ENCODE results near the gene DNAJB14. TPM values are rescaled to one million over a fixed set of nuclear protein-coding genes. Genes with fewer than 3 reads are reported as not detected.

DNAJB14 gene
- polyA plus RNA-seq, 1 of the 3 experiments (the other 2 are of a cell fraction), result 23.8 TPM

- no peak for TF ChIP-seq POLR2AphosphoS5 (IDR thresholded peaks at IDR 0.05; ENCODE audit: low read depth, low read length)
Observed at GRCh38 chr4:99965674-99966350, 19.4 kb upstream of the DNAJB14 start (continued).

DNA sequence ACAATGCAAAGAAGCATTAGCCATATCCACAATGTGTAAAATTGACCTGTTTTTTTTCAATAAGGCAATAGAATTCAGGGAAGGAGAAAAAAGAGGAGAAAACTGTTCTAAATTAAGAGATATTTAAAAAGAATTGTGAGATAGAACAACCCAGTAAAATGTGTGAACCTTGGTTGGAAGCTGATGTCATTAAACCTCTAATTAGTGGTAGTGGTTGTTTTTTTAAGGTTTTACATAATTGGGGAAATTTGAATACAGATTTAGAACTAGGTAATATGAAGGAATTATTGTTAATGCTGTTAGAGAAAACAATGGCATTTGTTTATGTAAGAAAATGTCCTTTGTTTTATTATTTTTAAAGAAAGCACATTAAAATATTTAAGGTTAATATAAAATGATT is 18.8 kb upstream of the DNAJB14 start:
- H3F3A ChIP-seq (replicated peaks; ENCODE audit: insufficient read depth), result peaks cover 24% of the 10 kb centered on the region
- peaks cover 0 to 26% of the 10 kb centered on the region in 2 experiments; a peak in 1 of 4 replicates for H3K4me1 ChIP-seq (ENCODE audit: control insufficient read depth in 1 of 2, insufficient read depth in 2 of 2, low read depth in 1 of 2, low read length in 1 of 2)
- no peak for DNase-seq
- no peak overlapping the region for H3K4me3 ChIP-seq (ENCODE audit: low read depth in 2 of 2, low read length in 1 of 2)
- no peaks in the 10 kb centered on the region for H3K9me2 ChIP-seq
- no peak overlapping the region for H3K27ac ChIP-seq (ENCODE audit: low read depth in 2 of 2, low read length in 1 of 2)
- H3K27me3 ChIP-seq (ENCODE audit: insufficient read depth), result no peaks in the 10 kb centered on the region
- H3K36me3 ChIP-seq (replicated peaks in 1 of 2; ENCODE audit: control insufficient read depth in 1 of 2, insufficient read depth in 2 of 2, low read length in 1 of 2), result no peaks in the 10 kb centered on the region
- H3K79me2 ChIP-seq (ENCODE audit: insufficient read depth), result no peaks in the 10 kb centered on the region
- no peak overlapping the region for H2AFZ ChIP-seq (ENCODE audit: low read depth)
- no peak overlapping the region for H3K4me2 ChIP-seq
- no peak overlapping the region for H3K9ac ChIP-seq
- TF ChIP-seq SIN3A (IDR thresholded peaks at IDR 0.05; ENCODE audit: borderline replicate concordance, low read depth, low read length) (no peak), RXRA (IDR thresholded peaks at IDR 0.05; ENCODE audit: borderline replicate concordance, low read depth) (no peak), RAD21 (IDR thresholded peaks at IDR 0.05; ENCODE audit: low read length) (no peak)
- no peaks in the 10 kb centered on the region for H3K9me3 ChIP-seq
- POLR2A ChIA-PET, result no interaction called here
- CTCF ChIA-PET, result interaction anchor here (0.7 kb wide), 1 partner anchor 157 kb away, joined by 3 read pairs; no protein-coding TSS in a partner anchor
- no peaks in the 10 kb centered on the region for H4K20me1 ChIP-seq (ENCODE audit: insufficient read depth)

GRCh38 chr4:99961711-99962110 is 15.3 kb upstream of the DNAJB14 start:
- Histone ChIP-seq H3K36me3 (replicated peaks in 1 of 2; ENCODE audit: control insufficient read depth in 1 of 2, insufficient read depth in 2 of 2, low read length in 1 of 2) (no peaks in the 10 kb centered on the region), H3K9ac (no peak overlapping the region), H3K27me3 (ENCODE audit: insufficient read depth) (no peaks in the 10 kb centered on the region), H3K4me3 (ENCODE audit: low read depth in 2 of 2, low read length in 1 of 2) (no peak overlapping the region), H3K4me1 (ENCODE audit: control insufficient read depth in 1 of 2, insufficient read depth in 2 of 2, low read depth in 1 of 2, low read length in 1 of 2) (peaks cover 0 to 16% of the 10 kb centered on the region in 2 experiments; a peak in 1 of 4 replicates), H3K27ac (ENCODE audit: low read depth in 2 of 2, low read length in 1 of 2) (peak overlapping the region in 1 of 2 experiments; percentile 57; a peak in 2 of 4 replicates), H4K20me1 (ENCODE audit: insufficient read depth) (no peaks in the 10 kb centered on the region), H3K4me2 (peak overlapping the region; percentile 44; the same call in 1 of the 2 replicates), H3K9me2 (no peaks in the 10 kb centered on the region), H3F3A (replicated peaks; ENCODE audit: insufficient read depth) (peaks cover 26% of the 10 kb centered on the region), H3K9me3 (no peaks in the 10 kb centered on the region), H2AFZ (ENCODE audit: low read depth) (no peak overlapping the region), H3K79me2 (ENCODE audit: insufficient read depth) (no peaks in the 10 kb centered on the region)
- 92% methylated on average over 1 of the region's 1 CpG for WGBS (ENCODE audit: low lambda C conversion rate)
- ChIA-PET CTCF (interaction anchor here (1.3 kb wide), 1 partner anchor 10 kb away, joined by 3 read pairs; no protein-coding TSS in a partner anchor), POLR2A (no interaction called here)
- TF ChIP-seq USF2 (IDR thresholded peaks at IDR 0.05; ENCODE audit: borderline replicate concordance, low read depth, low read length), result no peak
- no peak for TF ChIP-seq ZBTB33 (IDR thresholded peaks at IDR 0.05; ENCODE audit: borderline replicate concordance, low read depth)
- no peak for TF ChIP-seq USF1 (IDR thresholded peaks at IDR 0.05; ENCODE audit: borderline replicate concordance, low read depth)
- no peak for DNase-seq

Measured in SK-N-SH (cell line).